SH-SY5Y (cell line): ENCODE results near the gene NDUFAF5.

Experiments
- GATA2 ChIP-seq: IDR thresholded peaks from 2 replicates; pipeline ENCODE4 v1.6.1; 2011; ENCODE audit warnings: mild to moderate bottlenecking, low read depth, low read length
- GATA3 ChIP-seq: IDR thresholded peaks from 2 replicates; pipeline ENCODE4 v1.6.1; 2011; ENCODE audit warnings: low read depth, mild to moderate bottlenecking, low read length, moderate library complexity

Gene NDUFAF5, protein sequence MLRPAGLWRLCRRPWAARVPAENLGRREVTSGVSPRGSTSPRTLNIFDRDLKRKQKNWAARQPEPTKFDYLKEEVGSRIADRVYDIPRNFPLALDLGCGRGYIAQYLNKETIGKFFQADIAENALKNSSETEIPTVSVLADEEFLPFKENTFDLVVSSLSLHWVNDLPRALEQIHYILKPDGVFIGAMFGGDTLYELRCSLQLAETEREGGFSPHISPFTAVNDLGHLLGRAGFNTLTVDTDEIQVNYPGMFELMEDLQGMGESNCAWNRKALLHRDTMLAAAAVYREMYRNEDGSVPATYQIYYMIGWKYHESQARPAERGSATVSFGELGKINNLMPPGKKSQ

DNA sequence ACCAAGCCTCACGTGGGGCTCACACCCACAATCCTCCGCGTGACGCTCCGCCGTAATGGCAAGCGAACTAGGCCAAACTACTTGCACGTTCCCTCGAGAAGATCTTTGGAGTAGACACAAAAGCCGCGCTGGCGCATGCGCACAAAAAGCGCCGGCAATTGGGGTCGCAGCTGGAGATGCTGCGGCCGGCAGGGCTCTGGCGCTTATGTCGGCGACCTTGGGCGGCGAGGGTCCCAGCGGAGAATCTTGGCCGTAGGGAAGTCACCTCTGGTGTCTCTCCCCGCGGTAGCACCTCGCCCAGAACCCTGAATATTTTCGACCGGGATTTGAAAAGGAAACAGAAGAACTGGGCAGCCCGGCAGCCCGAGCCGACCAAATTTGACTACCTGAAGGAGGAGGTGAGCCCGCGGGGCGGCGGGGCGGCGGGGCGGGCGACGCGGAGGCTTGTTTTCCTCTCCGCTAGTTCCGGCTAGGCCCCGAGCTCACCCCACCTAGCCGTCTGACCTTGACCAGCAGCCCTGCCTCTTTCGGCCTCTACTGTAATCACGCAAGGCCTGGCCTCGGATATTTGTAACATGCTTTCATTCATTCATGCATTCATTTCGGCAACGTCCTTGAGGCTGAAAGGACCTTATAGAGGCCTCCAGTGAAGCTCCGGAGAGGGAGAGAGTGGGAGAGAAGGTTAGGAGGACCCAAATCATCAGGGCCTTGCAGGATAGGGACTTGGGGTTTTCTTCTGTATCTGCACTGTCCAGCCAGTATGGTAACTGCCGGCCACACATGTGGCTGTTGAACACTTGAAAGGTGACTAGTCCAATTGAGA lies at the start of gene NDUFAF5, which contains the start of gene ESF1:
Gene NDUFAF5 (plus strand): TSS at position 136 of the 823 bp plus-strand sequence. CDS start 41 bp downstream, at position 177.
Gene ESF1 (minus strand): TSS at position 27 of the 823 bp plus-strand sequence. CDS start 1,779 bp downstream, outside the sequence.
- TF ChIP-seq GATA3 (no peak), GATA2 (0 out of 2 replicates have a peak, but pooled peaks have one; percentile 41)

DNA sequence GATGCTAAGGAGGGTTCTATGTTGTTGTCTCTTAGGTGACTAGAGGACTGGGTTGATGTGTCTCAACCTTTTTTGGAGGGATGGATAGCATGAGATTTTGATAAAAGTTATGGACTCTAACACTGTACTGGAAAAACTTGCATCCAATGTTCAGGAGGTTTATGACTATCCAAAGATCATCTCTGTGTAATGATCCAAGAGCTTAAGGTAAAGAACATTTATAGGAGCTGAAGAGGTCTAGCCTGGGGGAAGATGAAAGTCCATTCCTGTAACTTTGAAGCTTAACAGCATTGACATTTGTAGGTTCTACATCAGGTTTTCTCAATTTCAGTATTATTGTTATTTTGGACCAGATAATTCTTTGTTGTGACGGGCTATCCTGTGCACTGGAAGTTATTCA lies 49.0 kb upstream of the NDUFAF5 start:
- TF ChIP-seq GATA3, result no peak
- TF ChIP-seq GATA2, result no peak

DNA sequence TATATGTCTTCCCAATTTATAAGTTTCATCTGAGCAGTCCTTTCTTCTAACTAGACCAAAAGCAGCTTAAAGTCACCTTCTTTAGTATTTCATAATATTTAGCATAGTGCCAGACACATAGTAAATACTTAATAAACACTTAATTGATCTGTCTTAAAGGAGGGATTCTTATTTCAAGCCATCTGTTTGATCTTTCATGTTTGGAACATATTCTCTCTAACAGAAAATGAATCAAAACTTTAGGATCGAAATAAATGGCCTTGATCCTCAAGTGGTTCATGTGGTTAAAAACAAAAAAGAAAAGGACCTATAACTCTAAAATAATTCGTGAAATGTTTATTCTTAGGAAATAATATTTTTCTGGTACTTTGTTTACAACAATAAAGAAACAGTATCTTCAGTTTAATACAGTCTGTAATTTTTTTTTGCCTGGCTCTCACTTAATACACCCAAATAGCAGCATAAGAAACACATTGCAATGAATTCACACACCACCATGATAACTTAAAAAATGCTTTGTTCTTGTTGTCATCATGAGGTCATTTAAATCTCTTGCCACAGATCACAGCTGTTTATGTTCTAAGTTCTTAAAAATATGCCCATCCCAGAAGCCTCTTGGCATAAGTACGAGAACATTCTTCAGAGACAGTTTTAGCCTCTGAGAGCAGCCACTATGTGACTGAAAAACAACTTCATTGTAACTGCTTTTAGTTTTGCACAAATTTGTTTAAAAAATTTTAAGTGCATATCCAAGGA lies 48.2 kb upstream of the NDUFAF5 start:
- no peak for TF ChIP-seq GATA3
- no peak for TF ChIP-seq GATA2

DNA sequence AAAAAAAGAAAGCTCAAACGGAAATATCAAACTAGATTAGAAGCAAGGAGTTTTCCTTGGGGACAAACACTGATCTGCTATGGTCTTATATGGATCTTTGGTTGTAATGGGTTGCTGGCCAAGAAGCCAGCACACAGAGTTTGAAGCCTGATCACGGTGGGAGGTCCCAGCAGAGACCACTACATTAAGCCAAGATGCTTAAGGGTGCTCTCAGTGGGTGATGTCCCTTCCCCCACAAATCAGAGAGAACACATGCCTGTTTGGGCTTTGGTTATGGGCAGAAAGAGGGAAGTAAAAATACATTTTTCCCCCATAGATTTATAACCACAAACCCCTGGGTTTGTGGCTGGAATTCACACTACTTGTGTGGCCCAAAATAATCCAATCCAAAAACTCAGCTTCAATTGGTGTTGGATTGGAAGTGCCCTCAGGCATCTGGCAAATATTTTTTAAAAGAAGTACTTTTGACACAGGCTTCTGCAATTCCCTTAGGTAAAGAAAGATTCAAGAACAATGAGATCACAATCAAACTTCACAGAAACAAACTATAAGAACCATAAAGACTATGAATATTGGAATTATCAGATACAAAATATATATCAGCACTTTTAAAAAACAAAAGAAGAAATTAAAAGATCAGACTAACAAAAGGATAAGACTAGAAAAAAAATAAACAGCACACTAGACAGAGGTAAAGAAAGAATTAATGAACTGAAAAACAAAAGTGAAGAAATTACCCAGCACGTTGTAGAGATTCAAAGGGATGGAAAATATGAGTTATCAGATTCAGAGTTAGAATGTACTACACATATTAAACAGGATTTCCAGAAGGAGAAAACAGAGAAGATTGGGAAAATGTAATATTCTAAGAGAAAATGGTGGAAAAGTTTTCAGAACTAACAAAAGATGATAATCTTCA lies 44.8 kb upstream of the NDUFAF5 start:
- TF ChIP-seq GATA2 (no peak), GATA3 (no peak)

DNA sequence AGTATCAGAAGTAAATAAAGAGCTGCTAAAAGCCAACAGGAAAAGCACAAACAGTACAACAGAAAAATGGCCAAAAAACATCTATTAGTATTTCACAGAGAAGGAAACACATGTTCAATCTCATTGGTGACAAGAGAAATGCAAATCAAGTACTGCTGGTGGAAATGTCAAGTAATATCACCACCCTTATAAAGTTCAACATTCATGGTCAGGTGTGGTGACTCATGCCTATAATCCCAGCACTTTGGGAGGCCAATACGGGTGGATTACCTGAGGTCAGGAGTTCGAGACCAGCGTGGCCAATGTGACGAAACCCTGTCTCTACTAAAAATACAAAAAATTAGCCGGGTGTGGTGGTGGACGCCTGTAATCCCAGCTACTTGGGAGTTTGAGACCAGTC lies 42.9 kb upstream of the NDUFAF5 start:
- TF ChIP-seq GATA3, result no peak
- TF ChIP-seq GATA2, result no peak

DNA sequence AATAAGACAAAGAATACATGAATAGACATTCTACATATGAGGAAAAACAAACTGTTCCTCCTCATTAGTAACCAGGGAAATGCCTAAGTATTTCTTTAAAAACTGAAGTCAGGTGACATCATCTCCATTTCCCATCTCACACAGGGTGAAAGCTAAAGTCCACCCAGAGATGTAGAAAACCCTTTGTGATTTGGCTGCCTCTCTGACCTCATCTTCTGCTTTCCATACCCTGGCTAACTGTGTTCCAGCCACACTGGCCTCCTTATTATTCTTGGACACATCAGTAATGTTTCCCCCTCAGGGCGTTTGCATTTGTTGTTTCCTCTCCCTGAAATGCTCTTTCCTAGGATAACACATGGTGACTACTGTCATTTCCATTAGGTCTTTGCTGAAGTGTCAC lies 40.5 kb upstream of the NDUFAF5 start:
- TF ChIP-seq GATA3, result no peak
- no peak for TF ChIP-seq GATA2

DNA sequence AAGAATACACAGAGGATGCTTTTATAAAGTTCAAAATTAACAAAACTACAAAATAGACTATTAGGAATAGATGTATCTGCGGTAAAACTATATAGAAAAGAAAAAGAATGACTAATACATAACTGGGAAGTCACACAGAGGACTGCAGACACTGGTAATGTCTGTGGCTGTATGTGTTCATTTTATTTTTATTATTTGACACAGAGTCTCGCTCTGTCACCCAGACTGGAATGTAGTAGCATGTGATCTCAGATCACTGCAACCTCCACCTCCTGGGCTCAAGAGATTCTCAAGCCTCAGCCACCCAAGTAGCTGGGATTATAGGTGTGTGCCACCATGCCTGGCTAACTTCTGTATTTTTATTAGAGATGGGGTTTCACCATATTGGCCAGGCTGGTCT lies 39.0 kb upstream of the NDUFAF5 start:
- TF ChIP-seq GATA3 (no peak), GATA2 (no peak)

DNA sequence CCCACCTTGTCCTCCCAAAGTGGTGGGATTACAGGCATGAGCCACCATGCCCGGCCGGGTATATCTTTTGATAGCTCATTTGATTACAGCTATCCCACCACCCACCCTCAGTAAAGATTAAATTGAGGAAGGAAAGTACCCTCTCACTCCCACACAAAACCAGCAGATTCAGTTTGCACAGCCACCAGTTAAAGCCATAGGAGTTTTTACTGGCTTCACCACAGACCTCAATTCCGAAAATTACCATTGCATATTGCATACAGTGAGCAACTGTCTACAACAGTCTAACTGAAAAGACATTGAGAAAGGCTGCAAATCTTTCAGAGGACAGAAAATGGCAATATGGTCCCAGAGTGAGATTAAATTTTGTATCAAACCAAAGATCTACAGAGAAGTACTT lies 35.0 kb upstream of the NDUFAF5 start:
- TF ChIP-seq GATA2 (no peak), GATA3 (no peak)

DNA sequence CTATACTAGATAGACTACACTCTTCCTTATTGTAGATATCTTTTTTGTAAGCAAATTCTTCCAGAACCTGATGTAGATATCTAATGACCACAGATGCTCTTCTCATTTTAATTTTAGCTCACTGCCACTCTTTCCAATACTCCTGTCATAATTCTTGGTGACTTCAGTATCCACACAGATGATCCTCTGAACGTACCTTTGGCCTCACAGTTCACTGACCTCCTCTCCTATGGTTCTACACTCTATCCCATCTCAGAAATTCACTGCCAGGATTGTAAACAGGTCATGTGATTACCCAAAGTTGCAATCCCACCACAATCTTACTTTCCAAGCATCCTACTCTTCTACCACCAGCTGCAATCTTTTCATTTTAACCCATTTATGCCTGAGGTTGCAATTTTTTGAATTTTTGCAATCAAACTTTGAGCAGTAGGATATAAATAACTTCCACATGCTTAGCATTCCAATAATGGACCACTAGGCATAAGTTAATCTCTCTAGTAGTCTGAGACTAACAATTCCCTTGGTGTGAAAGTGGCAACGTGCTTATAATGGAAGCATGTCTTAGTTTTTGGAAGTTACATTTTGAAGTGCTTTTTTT lies 31.3 kb upstream of the NDUFAF5 start:
- TF ChIP-seq GATA2 (no peak), GATA3 (no peak)

DNA sequence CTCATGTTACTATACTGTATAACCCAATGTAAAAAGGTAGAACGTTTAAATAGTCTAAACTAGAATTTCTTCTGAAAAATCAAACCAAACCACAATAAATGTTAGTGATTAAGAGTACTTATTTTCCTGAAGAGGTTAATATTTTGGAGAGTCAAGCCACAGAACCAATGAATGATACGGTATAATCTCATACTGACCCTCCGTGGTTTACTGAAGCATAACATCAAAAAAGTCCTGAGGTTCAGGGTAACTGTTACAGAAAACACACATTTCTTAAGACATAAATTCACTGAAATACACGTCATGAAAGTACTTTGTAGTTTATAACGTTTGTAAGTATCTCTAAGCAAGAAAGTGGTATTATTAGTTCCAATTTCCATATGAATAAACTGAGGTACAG lies 29.0 kb upstream of the NDUFAF5 start:
- TF ChIP-seq GATA2, result no peak
- TF ChIP-seq GATA3, result no peak

DNA sequence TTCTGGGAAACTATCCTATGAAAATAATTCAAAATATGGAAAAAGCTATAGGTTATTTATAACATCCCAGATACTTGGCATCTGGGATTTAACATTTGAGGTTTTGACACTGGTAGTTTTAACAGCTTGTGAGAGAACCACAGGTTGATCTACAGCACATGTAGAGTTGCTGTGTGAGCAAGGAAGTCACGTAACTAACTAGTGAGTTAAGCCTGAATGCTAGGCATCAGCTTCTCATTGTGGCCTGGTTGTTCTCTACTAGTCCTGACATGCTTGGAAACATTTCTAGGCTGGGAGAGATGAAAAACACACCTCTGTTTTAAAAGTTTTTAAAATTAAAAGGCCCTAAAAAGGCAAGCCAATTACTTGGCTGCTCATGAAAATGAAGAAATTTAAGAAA lies 28.3 kb upstream of the NDUFAF5 start:
- no peak for TF ChIP-seq GATA3
- TF ChIP-seq GATA2, result no peak

DNA sequence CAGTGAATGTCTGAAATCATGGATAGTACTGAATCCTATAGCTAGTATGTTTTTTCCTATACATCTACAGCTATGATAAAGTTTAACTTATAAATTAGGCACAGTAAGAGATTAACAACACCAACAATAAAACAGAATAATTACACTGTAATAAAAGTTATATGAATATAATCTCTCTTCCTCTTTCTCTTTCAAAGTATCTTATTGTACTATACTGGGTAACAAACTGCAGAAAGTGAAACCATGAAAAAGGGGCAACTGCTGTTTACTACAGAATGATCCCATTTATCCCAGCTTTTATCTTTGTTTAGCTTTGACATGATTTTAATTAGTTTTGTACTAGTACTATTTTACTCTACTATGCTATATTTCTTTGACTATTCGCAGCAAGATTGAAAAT lies 25.9 kb upstream of the NDUFAF5 start:
- TF ChIP-seq GATA3 (no peak), GATA2 (no peak)

DNA sequence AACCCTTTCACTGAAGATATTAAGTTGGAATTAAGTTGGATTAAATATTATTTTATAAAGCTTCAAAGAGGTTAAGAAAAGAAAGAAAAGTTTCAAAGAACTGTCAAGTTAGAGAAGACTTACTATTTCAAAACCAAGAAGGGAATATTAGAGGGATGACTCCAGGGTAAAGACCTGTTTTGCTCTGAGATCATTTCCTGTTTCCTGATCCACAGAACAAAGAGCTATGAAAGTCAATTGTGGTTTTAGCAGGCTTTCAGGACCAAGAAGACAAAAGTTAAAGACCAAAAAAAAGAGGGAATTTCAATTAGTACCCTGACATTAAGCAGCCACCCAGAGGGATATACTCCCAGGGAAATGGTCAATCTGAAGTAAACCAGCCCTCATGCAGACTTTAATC lies 19.5 kb upstream of the NDUFAF5 start:
- TF ChIP-seq GATA3 (no peak), GATA2 (no peak)

DNA sequence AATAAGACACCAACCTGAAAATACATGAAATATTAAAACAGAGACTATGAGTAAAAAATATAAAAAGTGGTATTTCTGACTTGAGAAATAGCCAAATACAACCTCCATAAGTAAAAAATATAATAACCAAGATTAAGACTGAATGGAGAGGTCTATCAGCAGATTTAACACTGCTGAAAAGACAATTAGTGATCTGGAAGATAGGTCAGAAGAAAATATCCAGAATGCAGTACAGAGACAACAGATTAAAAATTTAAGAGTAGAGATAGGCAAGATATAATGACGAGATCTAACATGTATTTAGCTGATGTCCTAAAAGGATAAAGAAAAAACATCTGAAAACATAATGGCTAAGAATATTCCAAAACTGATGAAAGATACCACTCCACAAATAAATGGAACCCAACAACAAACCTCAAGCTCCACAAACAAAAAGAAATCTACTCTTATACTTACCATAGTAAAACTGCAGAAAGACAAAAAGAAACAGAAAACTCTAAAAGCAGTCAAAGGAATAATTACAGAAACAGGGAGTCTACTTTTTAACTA lies 18.9 kb upstream of the NDUFAF5 start:
- TF ChIP-seq GATA3 (no peak), GATA2 (no peak)

DNA sequence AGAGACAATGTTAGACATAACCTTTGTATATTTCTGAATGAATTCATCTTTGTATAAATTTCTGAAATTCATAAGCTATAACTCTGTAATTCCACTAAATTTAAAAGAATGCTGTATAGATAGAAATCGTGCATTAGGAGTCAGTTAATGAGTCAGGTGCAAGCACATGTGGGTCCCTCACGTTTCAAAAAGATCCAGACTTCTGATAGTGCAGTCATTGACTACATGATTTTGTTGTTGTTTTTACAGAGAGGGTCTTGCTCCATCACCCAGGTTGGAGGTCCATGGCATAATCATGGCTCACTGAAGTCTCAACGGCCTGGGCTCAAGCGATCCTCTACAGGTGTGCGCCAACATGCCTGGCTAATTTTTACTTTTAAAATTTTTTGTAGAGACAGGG lies 14.7 kb upstream of the NDUFAF5 start:
- TF ChIP-seq GATA3, result no peak
- no peak for TF ChIP-seq GATA2
